Inferior parietal cortex (tissue), 1 donor: ENCODE data around the gene TUT1.
A peak's percentile ranks its signal among the peaks of the same experiment; 100 is the strongest.
"Not testable (repeated sequence)": the region's sequence is repeated elsewhere in the genome, so short reads cannot be mapped to it uniquely, and the experiment has no call there.

Experiments used
- DNase-seq: peaks from one replicate; pipeline ENCODE4 v3.0.0-alpha.2; 2016; ENCODE audit errors: extremely low spot score

Gene TUT1

DNA sequence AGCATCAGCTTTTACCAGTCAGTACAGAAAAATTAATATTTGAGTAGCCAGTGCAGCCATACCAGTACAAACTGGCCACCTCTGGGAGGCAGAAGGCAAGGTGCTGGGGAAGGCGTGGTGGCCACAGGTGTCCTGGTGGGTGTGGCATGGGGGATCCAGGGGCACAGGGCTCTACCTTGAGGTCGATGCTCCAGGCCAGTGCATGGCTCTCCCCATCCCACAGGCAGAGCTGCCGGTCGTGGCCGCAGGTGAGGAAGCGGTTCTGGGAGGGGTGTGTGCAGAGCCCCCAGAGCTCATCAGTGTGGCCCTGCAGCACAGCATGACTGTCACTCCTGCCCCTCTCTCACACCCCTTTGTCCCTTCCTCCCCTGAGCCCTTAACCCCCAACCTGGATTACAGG, 14.1 kb upstream of the TUT1 start:
- DNase-seq, result no peak

GRCh38 chr11:62604460-62605120, 13.3 kb upstream of the TUT1 start:
- DNase-seq, result no peak

- DNase-seq, result no peak
These were observed 12.5 kb upstream of the TUT1 start for GRCh38 chr11:62603776-62604299.

- no peak for DNase-seq
These were observed 11.7 kb upstream of the TUT1 start for GRCh38 chr11:62603072-62603408.

DNA sequence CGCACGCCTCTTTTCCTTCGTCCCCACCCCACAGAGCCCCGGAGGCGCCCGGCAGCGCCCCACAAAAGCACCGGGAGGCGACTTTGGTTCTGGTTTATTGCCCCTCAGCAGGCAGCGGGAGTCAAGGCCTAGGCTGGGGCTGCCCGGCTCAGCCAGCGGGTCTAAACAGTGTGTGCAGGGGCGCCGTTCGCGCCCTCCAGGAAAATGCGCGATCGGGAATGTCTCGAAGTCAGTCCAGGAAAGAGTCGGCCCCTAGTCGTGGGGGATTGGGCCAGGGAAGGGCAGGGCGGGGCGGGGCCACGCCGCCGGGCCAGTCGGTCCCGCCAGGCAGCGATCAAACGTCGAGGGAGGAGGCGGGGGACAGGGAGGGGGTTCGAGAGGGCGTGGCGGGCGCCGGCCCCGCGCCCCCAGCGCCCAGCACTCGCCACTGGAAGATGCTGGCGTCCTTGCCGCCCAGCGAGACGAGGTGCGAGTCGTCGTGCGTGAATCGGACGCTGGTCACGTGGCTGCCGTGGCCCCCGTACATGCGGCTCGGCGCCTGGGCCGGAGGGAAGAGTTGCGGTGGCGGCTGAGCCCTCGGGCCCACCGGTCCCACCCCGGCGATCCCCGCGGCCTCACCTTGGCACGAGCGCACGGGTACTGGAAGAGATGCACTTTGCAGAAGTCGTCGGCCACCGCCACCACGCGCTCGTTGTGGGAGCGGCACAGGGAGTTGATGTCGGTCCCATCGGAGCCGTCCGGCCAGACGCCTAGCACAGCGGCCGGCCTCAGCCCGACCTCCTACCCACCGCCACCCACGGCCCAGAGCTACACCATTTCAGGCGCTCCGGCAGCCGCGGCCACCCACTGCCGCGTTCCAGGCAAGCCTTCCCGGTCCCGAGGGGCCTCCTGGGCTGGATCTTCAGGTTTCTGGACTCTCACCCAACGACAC, 11.1 kb upstream of the TUT1 start:
- DNase-seq, result peak; percentile 48

GRCh38 chr11:62601372-62602140, 10.2 kb upstream of the TUT1 start, which contains the start of gene MTA2:
MTA2 (minus strand) TSS chr11:62601865; CDS start chr11:62601450, 415 bp downstream.
- DNase-seq, result peak; percentile 98

DNA sequence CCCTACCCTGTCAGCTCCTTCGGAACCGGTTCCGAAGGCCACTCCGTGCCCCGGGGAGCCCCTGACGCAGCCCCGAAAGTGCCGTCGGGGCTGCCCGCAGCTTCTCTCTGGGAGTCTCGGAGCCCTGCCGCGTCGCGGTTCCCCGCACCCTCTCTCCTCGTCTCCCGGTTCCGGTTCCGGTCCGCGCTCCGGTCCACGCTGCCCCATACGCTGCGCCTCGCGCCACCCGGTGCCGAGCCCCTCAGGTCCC, 9.7 kb upstream of the TUT1 start:
- DNase-seq, result no peak

DNA sequence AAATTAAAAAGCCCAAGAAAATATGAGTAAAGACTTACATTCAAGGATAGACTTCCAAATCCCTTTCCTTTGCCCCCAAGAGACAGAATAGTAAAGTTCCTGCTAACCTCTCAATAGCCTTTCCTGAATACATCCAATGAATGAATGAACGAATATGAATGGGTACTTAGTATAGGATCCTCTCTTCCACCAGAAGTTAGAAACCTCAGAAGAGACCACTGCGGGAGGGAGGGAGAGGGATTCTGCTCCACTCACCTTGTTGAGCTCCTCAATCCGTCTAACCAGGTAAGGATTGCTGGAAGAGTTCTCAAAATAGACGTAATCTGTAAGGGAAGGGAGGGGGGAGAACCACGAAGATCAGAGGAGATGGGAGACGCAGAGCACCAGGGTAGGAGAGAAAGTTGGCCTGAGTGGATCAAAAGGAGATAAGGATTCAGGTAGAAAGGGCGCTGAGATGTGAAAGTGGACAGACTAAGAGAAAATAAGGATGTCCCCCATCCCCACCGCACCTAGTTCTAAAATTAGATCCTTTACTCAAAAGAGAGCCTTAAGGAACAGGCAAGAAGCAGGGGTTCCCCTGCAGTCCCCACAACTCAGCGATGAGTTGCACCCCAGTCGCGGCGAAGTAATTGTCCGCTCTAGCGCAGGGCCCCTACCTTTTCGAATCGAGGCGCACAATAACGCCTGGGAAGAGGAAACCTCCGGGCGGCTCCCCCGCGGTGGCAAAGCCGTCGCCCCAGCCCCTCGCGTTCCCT, 9.2 kb upstream of the TUT1 start:
- DNase-seq, result no peak

- DNase-seq, result no peak
These were observed 8.6 kb upstream of the TUT1 start for GRCh38 chr11:62599901-62600300.

DNA sequence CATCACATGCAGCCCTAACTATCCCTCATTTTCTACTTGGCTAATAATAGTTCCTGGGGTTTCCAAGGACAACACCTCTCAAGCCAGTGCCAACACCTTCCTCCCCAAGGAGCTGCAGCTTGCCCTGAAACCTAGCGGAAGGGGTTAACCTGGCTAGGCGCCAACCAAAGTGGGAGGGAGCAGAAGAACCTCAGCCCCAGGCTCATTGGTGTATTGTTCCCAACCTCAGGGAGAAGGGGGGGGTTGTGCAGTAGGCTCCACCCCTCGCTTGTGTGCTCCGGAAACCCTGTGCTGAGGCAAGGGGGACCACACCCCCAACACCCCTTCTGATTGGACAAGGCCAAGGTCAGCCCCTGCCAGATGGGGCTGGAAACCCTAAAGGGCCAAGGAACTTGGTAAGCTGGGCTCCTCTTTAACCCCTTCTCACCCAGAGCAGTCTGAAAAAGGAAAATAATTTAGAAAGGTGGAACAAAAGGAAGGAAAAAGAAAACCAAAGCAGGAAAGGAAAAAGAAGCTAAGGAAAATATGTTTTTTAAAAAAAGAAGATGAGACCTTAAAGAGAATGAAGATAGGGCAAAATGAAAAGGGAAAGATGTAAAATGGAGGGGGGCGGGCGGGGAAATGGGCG, 7.9 kb upstream of the TUT1 start:
- peak; percentile 90 for DNase-seq

DNA sequence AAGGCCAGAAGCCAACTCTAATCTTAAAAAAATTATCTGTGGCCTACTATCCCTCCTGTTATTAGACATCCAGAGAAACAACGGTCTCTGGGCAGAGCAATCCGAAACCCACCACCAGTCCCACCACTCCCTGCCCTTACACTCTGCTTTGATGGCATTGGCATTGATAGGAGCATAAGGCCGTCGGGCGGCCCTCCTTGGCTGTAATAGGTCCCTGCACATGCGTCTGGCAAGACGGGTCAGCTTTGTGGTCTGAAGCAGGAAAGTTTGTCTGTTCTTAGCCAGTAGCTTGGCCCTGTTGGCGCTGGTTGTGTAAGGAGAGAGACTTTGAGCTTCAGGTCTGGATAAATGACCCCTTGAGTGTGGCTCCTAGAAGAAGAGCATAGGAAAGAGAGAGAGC, 3.8 kb upstream of the TUT1 start:
- DNase-seq, result no peak

DNA sequence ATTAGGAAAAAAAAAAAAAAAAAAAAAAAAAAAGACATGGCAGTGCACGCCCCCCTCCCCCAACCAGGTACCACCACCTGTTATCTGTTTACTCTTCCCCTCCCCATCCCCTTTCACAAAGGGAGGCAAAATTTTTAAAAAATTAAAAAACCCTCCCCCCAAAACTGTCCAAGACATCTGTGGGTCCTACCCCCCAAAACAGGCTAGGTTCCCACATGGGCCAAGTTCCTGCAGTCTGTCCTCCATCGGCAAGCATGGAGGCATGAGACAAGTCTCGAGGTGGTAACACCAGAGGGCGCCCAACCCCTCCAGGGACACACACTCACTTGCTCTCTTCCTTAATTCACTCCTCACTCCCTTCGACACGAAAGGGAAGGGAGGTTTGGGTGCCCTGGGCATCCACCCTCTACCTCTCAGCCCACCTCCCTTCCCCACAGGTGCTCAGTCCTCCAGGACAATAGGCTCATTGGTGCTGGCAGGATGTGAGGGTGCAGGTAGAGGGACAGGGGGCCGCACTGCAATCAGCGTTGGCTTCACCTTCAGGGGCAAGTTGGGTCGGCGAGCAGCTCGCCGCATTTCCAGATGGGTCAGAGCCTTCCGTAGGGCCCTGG, 2.2 kb upstream of the TUT1 start:
- peak; percentile 70 for DNase-seq

- DNase-seq, result peak; percentile 49
These were observed 1.7 kb upstream of the TUT1 start for GRCh38 chr11:62592989-62593421.

GRCh38 chr11:62592146-62592815, 958 bp upstream of the TUT1 start:
- peak; percentile 44 for DNase-seq

- no peak for DNase-seq
These were observed 2.2 kb downstream of the TUT1 start for GRCh38 chr11:62588966-62589637.

GRCh38 chr11:62585356-62585755, 6.0 kb downstream of the TUT1 start:
- DNase-seq, result not testable (repeated sequence)

DNA sequence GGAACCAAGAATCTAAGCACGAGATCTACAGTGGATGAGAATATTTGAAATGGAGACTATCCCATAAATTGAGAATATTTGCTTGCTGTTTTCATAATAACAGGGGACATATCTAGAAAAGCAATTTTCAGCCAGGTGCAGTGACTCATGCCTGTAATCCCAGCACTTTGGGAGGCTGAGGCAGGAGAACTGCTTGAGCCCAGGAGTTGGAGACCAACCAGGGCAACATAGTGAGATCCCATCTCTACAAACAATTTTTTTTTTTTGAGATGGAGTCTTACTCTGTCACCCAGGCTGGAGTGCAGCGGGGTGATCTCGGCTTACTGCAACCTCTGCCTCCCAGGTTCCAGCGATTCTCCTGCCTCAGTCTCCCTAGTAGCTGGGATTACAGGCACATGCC, 9.6 kb downstream of the TUT1 start:
- not testable (repeated sequence) for DNase-seq

- DNase-seq, result no peak
These were observed 10.2 kb downstream of the TUT1 start for GRCh38 chr11:62580959-62581715.

DNA sequence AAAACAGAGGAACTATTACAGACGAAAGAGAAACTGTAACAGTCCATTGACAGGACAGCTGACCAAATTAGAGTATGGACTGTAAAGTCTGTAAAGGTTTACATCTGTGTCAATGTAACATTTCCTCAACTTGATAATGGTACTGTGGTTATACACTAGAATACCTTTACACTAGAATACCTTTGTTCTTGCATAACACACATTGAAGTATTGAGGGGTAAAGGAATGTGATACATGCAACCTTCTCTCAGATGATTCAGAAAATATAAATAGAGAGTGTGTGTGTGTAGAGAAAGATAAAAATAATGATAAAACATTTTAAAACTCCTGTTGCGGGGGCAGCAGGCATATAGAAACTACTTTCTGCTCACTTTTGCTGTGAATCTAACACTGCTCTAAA, 12.1 kb downstream of the TUT1 start:
- no peak for DNase-seq
